HEK293 (cell line): ENCODE results near the gene CLVS2.

Source experiments
- GLIS2 ChIP-seq: fragments of 450-650 bp; formaldehyde crosslinking; IDR thresholded peaks from 2 replicates; pipeline ENCODE4 v1.5.1; 2016; ENCODE audit warnings: missing biosample characterization, missing genetic modification characterization
- SETDB1 ChIP-seq: IDR thresholded peaks from one replicate; pipeline ENCODE4 v1.6.1; 2017; ENCODE audit warnings: mild to moderate bottlenecking, low read length, moderate library complexity, mixed read lengths; ENCODE audit not compliant: insufficient read length
- YY1 ChIP-seq: fragments of 450-650 bp; formaldehyde crosslinking; IDR thresholded peaks from 2 replicates; pipeline ENCODE4 v1.5.1; 2018; ENCODE audit warnings: missing biosample characterization, missing genetic modification characterization
- ZBTB7A ChIP-seq: fragments of 450-650 bp; formaldehyde crosslinking; IDR thresholded peaks from 2 replicates; pipeline ENCODE4 v1.5.1; 2016; ENCODE audit warnings: low read depth, missing biosample characterization, missing genetic modification characterization
- ZNF114 ChIP-seq: fragments of 450-650 bp; formaldehyde crosslinking; IDR thresholded peaks from 2 replicates; pipeline ENCODE4 v1.5.0; 2017; ENCODE audit warnings: missing biosample characterization, missing genetic modification characterization
- ZNF121 ChIP-seq: fragments of 450-650 bp; formaldehyde crosslinking; IDR thresholded peaks from 2 replicates; pipeline ENCODE4 v1.5.1; 2016; ENCODE audit warnings: missing biosample characterization, missing genetic modification characterization
- ZNF248 ChIP-seq: fragments of 450-650 bp; formaldehyde crosslinking; IDR thresholded peaks from 2 replicates; pipeline ENCODE4 v1.5.1; 2017; ENCODE audit warnings: missing biosample characterization, missing genetic modification characterization
- ZNF350 ChIP-seq: fragments of 450-650 bp; formaldehyde crosslinking; IDR thresholded peaks from 2 replicates; pipeline ENCODE4 v1.5.0; 2017; ENCODE audit warnings: missing biosample characterization, mild to moderate bottlenecking, missing genetic modification characterization
- ZNF423 ChIP-seq: fragments of 450-650 bp; formaldehyde crosslinking; IDR thresholded peaks from 2 replicates; pipeline ENCODE4 v1.5.1; 2016; ENCODE audit warnings: missing biosample characterization, missing genetic modification characterization
- ZNF555 ChIP-seq: fragments of 450-650 bp; formaldehyde crosslinking; conservative IDR thresholded peaks from 2 replicates; pipeline ENCODE4 v1.5.1; 2017; ENCODE audit warnings: missing biosample characterization, mild to moderate bottlenecking, missing genetic modification characterization, inconsistent platforms
- ZNF660 ChIP-seq: fragments of 450-650 bp; IDR thresholded peaks from 2 replicates; pipeline ENCODE4 v1.5.1; 2018; ENCODE audit warnings: missing biosample characterization, mild to moderate bottlenecking, missing genetic modification characterization
- ZNF777 ChIP-seq: fragments of 450-650 bp; formaldehyde crosslinking; IDR thresholded peaks from 2 replicates; pipeline ENCODE4 v1.5.1; 2017; ENCODE audit warnings: missing biosample characterization, missing genetic modification characterization, borderline replicate concordance
- TF ChIP-seq, protein P1 (sequence below): fragments of 450-650 bp; formaldehyde crosslinking; IDR thresholded peaks from 2 replicates; pipeline ENCODE4 v1.5.1; 2017; ENCODE audit warnings: missing biosample characterization, missing genetic modification characterization
- TF ChIP-seq, protein P2 (sequence below): fragments of 450-650 bp; formaldehyde crosslinking; IDR thresholded peaks from 2 replicates; pipeline ENCODE4 v1.5.1; 2016; ENCODE audit warnings: missing biosample characterization, missing genetic modification characterization
- TF ChIP-seq, protein P3 (sequence below): fragments of 450-650 bp; formaldehyde crosslinking; IDR thresholded peaks from 2 replicates; pipeline ENCODE4 v1.5.1; 2016; ENCODE audit warnings: missing biosample characterization, missing genetic modification characterization
- TF ChIP-seq, protein P4 (sequence below): fragments of 450-650 bp; formaldehyde crosslinking; conservative IDR thresholded peaks from 2 replicates; pipeline ENCODE4 v1.5.1; 2016; ENCODE audit warnings: low read depth, missing biosample characterization, missing genetic modification characterization
- TF ChIP-seq, protein P5 (sequence below): fragments of 450-650 bp; formaldehyde crosslinking; IDR thresholded peaks from 2 replicates; pipeline ENCODE4 v1.5.1; 2016; ENCODE audit warnings: missing biosample characterization, missing genetic modification characterization, borderline replicate concordance
- TF ChIP-seq, protein P6 (sequence below): fragments of 450-650 bp; formaldehyde crosslinking; IDR thresholded peaks from 2 replicates; pipeline ENCODE4 v1.5.1; 2016; ENCODE audit warnings: missing biosample characterization, missing genetic modification characterization
- TF ChIP-seq, protein P7 (sequence below): fragments of 450-650 bp; formaldehyde crosslinking; IDR thresholded peaks from 2 replicates; pipeline ENCODE4 v1.5.1; 2017; ENCODE audit warnings: missing biosample characterization, missing genetic modification characterization

CLVS2 gene

DNA sequence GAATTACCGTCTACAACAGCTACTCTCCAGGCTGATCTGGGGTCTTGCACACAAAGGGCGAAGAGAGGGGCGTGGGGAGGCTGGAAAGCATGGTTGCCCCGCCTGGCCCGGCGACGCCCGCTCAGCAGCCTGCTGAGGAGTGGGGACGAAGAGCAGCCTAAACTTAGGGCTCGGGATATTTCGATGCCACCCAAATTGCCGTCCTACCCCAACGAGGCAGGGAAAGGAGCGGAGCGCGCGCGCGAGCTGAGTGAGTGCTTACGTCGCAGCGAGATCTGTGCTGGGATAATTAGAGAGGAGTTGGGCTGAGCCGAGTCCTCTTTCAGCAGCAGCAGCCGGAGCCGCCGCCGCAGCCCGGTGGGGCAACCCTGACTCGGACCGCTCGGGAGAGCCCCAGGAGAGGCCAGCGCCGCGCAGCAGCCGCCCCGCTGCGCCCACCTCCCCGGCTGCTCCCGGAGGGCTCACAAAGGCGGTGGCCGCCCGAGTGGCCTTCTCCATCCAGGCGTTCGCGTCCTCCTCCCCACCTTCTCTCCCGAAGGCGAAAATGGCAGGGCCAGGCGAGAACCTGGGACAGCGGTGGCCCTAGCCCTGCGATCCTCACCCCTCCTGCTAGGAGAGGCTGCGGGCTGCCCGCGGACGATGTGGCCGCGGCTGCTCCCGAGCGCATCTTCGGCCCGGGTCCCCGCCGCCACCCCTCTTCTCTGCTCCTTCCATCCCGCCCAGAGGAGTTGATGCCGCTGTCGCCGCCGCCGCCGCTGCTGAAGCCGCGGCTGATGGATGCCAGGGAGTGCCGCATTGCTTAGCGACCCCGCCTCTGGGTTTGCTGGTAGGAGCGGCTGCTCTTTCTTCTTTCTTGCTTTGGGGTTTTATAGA is at the start of gene CLVS2 (continued):
- TF ChIP-seq, protein P1, sequence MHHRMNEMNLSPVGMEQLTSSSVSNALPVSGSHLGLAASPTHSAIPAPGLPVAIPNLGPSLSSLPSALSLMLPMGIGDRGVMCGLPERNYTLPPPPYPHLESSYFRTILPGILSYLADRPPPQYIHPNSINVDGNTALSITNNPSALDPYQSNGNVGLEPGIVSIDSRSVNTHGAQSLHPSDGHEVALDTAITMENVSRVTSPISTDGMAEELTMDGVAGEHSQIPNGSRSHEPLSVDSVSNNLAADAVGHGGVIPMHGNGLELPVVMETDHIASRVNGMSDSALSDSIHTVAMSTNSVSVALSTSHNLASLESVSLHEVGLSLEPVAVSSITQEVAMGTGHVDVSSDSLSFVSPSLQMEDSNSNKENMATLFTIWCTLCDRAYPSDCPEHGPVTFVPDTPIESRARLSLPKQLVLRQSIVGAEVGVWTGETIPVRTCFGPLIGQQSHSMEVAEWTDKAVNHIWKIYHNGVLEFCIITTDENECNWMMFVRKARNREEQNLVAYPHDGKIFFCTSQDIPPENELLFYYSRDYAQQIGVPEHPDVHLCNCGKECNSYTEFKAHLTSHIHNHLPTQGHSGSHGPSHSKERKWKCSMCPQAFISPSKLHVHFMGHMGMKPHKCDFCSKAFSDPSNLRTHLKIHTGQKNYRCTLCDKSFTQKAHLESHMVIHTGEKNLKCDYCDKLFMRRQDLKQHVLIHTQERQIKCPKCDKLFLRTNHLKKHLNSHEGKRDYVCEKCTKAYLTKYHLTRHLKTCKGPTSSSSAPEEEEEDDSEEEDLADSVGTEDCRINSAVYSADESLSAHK (tag by site-specific recombination) = no peak
- TF ChIP-seq SETDB1 (no peak), ZBTB7A (tag by site-specific recombination) (no peak), ZNF423 (0 out of 2 replicates have a peak, but pooled peaks have one; percentile 31), ZNF777 (tag by site-specific recombination) (peak; percentile 61), ZNF114 (tag by site-specific recombination) (no peak), YY1 (tag by site-specific recombination) (0 out of 2 replicates have a peak, but pooled peaks have one; percentile 31), ZNF248 (tag by site-specific recombination) (no peak), ZNF350 (no peak), ZNF555 (tag by site-specific recombination) (no peak), ZNF121 (no peak), GLIS2 (tag by site-specific recombination) (peak; percentile 86), ZNF660 (tag by site-specific recombination) (0 out of 2 replicates have a peak, but pooled peaks have one; percentile 18)
- TF ChIP-seq, protein P2, sequence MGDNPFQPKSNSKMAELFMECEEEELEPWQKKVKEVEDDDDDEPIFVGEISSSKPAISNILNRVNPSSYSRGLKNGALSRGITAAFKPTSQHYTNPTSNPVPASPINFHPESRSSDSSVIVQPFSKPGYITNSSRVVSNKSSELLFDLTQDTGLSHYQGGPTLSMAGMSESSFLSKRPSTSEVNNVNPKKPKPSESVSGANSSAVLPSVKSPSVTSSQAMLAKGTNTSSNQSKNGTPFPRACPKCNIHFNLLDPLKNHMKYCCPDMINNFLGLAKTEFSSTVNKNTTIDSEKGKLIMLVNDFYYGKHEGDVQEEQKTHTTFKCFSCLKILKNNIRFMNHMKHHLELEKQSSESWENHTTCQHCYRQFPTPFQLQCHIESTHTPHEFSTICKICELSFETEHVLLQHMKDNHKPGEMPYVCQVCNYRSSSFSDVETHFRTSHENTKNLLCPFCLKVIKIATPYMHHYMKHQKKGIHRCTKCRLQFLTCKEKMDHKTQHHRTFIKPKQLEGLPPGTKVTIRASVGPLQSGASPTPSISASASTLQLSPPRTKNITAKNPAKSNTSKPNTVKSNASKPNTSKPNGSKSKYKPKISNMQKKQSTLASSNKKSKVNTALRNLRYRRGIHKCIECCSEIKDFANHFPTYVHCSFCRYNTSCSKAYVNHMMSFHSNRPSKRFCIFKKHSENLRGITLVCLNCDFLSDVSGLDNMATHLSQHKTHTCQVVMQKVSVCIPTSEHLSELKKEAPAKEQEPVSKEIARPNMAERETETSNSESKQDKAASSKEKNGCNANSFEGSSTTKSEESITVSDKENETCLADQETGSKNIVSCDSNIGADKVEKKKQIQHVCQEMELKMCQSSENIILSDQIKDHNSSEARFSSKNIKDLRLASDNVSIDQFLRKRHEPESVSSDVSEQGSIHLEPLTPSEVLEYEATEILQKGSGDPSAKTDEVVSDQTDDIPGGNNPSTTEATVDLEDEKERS (tag by site-specific recombination) = no peak
- TF ChIP-seq, protein P3, sequence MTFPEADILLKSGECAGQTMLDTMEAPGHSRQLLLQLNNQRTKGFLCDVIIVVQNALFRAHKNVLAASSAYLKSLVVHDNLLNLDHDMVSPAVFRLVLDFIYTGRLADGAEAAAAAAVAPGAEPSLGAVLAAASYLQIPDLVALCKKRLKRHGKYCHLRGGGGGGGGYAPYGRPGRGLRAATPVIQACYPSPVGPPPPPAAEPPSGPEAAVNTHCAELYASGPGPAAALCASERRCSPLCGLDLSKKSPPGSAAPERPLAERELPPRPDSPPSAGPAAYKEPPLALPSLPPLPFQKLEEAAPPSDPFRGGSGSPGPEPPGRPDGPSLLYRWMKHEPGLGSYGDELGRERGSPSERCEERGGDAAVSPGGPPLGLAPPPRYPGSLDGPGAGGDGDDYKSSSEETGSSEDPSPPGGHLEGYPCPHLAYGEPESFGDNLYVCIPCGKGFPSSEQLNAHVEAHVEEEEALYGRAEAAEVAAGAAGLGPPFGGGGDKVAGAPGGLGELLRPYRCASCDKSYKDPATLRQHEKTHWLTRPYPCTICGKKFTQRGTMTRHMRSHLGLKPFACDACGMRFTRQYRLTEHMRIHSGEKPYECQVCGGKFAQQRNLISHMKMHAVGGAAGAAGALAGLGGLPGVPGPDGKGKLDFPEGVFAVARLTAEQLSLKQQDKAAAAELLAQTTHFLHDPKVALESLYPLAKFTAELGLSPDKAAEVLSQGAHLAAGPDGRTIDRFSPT = 0 out of 2 replicates have a peak, but pooled peaks have one; percentile 14
- TF ChIP-seq, protein P4, sequence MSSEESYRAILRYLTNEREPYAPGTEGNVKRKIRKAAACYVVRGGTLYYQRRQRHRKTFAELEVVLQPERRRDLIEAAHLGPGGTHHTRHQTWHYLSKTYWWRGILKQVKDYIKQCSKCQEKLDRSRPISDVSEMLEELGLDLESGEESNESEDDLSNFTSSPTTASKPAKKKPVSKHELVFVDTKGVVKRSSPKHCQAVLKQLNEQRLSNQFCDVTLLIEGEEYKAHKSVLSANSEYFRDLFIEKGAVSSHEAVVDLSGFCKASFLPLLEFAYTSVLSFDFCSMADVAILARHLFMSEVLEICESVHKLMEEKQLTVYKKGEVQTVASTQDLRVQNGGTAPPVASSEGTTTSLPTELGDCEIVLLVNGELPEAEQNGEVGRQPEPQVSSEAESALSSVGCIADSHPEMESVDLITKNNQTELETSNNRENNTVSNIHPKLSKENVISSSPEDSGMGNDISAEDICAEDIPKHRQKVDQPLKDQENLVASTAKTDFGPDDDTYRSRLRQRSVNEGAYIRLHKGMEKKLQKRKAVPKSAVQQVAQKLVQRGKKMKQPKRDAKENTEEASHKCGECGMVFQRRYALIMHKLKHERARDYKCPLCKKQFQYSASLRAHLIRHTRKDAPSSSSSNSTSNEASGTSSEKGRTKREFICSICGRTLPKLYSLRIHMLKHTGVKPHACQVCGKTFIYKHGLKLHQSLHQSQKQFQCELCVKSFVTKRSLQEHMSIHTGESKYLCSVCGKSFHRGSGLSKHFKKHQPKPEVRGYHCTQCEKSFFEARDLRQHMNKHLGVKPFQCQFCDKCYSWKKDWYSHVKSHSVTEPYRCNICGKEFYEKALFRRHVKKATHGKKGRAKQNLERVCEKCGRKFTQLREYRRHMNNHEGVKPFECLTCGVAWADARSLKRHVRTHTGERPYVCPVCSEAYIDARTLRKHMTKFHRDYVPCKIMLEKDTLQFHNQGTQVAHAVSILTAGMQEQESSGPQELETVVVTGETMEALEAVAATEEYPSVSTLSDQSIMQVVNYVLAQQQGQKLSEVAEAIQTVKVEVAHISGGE (tag by site-specific recombination) = peak; percentile 30; the same call in 1 of the 2 replicates
- TF ChIP-seq, protein P5, sequence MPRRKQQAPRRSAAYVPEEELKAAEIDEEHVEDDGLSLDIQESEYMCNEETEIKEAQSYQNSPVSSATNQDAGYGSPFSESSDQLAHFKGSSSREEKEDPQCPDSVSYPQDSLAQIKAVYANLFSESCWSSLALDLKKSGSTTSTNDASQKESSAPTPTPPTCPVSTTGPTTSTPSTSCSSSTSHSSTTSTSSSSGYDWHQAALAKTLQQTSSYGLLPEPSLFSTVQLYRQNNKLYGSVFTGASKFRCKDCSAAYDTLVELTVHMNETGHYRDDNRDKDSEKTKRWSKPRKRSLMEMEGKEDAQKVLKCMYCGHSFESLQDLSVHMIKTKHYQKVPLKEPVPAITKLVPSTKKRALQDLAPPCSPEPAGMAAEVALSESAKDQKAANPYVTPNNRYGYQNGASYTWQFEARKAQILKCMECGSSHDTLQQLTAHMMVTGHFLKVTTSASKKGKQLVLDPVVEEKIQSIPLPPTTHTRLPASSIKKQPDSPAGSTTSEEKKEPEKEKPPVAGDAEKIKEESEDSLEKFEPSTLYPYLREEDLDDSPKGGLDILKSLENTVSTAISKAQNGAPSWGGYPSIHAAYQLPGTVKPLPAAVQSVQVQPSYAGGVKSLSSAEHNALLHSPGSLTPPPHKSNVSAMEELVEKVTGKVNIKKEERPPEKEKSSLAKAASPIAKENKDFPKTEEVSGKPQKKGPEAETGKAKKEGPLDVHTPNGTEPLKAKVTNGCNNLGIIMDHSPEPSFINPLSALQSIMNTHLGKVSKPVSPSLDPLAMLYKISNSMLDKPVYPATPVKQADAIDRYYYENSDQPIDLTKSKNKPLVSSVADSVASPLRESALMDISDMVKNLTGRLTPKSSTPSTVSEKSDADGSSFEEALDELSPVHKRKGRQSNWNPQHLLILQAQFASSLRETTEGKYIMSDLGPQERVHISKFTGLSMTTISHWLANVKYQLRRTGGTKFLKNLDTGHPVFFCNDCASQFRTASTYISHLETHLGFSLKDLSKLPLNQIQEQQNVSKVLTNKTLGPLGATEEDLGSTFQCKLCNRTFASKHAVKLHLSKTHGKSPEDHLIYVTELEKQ (tag by site-specific recombination) = no peak
- TF ChIP-seq, protein P6, sequence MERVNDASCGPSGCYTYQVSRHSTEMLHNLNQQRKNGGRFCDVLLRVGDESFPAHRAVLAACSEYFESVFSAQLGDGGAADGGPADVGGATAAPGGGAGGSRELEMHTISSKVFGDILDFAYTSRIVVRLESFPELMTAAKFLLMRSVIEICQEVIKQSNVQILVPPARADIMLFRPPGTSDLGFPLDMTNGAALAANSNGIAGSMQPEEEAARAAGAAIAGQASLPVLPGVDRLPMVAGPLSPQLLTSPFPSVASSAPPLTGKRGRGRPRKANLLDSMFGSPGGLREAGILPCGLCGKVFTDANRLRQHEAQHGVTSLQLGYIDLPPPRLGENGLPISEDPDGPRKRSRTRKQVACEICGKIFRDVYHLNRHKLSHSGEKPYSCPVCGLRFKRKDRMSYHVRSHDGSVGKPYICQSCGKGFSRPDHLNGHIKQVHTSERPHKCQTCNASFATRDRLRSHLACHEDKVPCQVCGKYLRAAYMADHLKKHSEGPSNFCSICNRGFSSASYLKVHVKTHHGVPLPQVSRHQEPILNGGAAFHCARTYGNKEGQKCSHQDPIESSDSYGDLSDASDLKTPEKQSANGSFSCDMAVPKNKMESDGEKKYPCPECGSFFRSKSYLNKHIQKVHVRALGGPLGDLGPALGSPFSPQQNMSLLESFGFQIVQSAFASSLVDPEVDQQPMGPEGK (tag by site-specific recombination) = no peak; the same call in 1 of the 2 replicates
- TF ChIP-seq, protein P7, sequence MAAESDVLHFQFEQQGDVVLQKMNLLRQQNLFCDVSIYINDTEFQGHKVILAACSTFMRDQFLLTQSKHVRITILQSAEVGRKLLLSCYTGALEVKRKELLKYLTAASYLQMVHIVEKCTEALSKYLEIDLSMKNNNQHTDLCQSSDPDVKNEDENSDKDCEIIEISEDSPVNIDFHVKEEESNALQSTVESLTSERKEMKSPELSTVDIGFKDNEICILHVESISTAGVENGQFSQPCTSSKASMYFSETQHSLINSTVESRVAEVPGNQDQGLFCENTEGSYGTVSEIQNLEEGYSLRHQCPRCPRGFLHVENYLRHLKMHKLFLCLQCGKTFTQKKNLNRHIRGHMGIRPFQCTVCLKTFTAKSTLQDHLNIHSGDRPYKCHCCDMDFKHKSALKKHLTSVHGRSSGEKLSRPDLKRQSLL (tag by site-specific recombination) = no peak
